H9 (cell line): ENCODE data around the gene CAVIN4. TPM values are rescaled to one million over a fixed set of nuclear protein-coding genes. Genes with fewer than 3 reads are reported as not detected.

Experiments
- DNase-seq: peaks from one replicate; pipeline ENCODE4 v3.0.0-alpha.2; 2017
- H2AFZ ChIP-seq: one replicate; pipeline ENCODE4 v1.6.1; 2013; ENCODE audit warnings: mild to moderate bottlenecking, low read length, control low read depth, moderate library complexity
- H2AK5ac ChIP-seq: 2 replicates; pipeline ENCODE4 v1.6.1; 2013; ENCODE audit warnings: low read length, control low read depth, mixed read lengths; ENCODE audit not compliant: insufficient read length
- H2BK120ac ChIP-seq: one replicate; pipeline ENCODE4 v1.6.1; 2013; ENCODE audit warnings: low read depth, mild to moderate bottlenecking, low read length, control low read depth, inconsistent platforms; ENCODE audit not compliant: poor library complexity, severe bottlenecking
- H2BK12ac ChIP-seq: 2 replicates; pipeline ENCODE4 v1.6.1; 2013; ENCODE audit warnings: low read length, control low read depth, mixed read lengths, low read depth; ENCODE audit not compliant: insufficient read length
- H2BK15ac ChIP-seq: 2 replicates; pipeline ENCODE4 v1.6.1; 2013; ENCODE audit warnings: low read depth, low read length, control low read depth
- H2BK20ac ChIP-seq: one replicate; pipeline ENCODE4 v1.6.1; 2013; ENCODE audit warnings: low read depth, mild to moderate bottlenecking, low read length, control low read depth, inconsistent platforms; ENCODE audit not compliant: poor library complexity, severe bottlenecking
- H2BK5ac ChIP-seq: 2 replicates; pipeline ENCODE4 v1.6.1; 2013; ENCODE audit warnings: low read length, control low read depth, mixed read lengths; ENCODE audit not compliant: insufficient read length
- H3K14ac ChIP-seq: 2 replicates; pipeline ENCODE4 v1.6.1; 2013; ENCODE audit warnings: low read length, control low read depth; ENCODE audit not compliant: insufficient read depth
- H3K18ac ChIP-seq: 2 replicates; pipeline ENCODE4 v1.6.1; 2013; ENCODE audit warnings: low read depth, mild to moderate bottlenecking, mixed read lengths, low read length, control low read depth; ENCODE audit not compliant: insufficient read length
- H3K23ac ChIP-seq: 2 replicates; pipeline ENCODE4 v1.6.1; 2013; ENCODE audit warnings: low read length, control low read depth, mixed read lengths, low read depth; ENCODE audit not compliant: insufficient read length
- H3K23me2 ChIP-seq: 2 replicates; pipeline ENCODE4 v1.6.1; 2013; ENCODE audit warnings: low read depth, mild to moderate bottlenecking, mixed read lengths, low read length, control low read depth; ENCODE audit not compliant: insufficient read length, poor library complexity, severe bottlenecking
- H3K27ac ChIP-seq: 2 replicates; pipeline ENCODE4 v1.5.1; 2013; ENCODE audit warnings: low read length, control low read depth, mixed read lengths, low read depth; ENCODE audit not compliant: insufficient read length
- H3K27me3 ChIP-seq: 2 replicates; pipeline ENCODE4 v1.6.1; 2013; ENCODE audit warnings: low read length, control low read depth, inconsistent platforms; ENCODE audit not compliant: insufficient read depth
- H3K4ac ChIP-seq: 2 replicates; pipeline ENCODE4 v1.6.1; 2013; ENCODE audit warnings: low read depth, mild to moderate bottlenecking, control low read depth, inconsistent platforms, low read length, moderate library complexity
- H3K4me1 ChIP-seq: 2 replicates; pipeline ENCODE4 v1.6.1; 2013; ENCODE audit warnings: low read length, control low read depth, inconsistent platforms; ENCODE audit not compliant: insufficient read depth
- H3K4me2 ChIP-seq: 2 replicates; pipeline ENCODE4 v1.6.1; 2013; ENCODE audit warnings: low read length, control low read depth, mixed read lengths; ENCODE audit not compliant: insufficient read length, insufficient read depth
- H3K56ac ChIP-seq: 2 replicates; pipeline ENCODE4 v1.6.1; 2013; ENCODE audit warnings: low read depth, mild to moderate bottlenecking, mixed read lengths, low read length, control low read depth; ENCODE audit not compliant: insufficient read length
- H3K79me1 ChIP-seq: 2 replicates; pipeline ENCODE4 v1.6.1; 2013; ENCODE audit warnings: low read depth, mild to moderate bottlenecking, moderate library complexity, low read length, control low read depth, inconsistent platforms; ENCODE audit not compliant: insufficient read depth, poor library complexity, severe bottlenecking
- H3K79me2 ChIP-seq: 2 replicates; pipeline ENCODE4 v1.6.1; 2013; ENCODE audit warnings: low read length, control low read depth, inconsistent platforms; ENCODE audit not compliant: insufficient read depth
- H3K9ac ChIP-seq: 2 replicates; pipeline ENCODE4 v1.6.1; 2013; ENCODE audit warnings: low read length, control low read depth, mixed read lengths; ENCODE audit not compliant: insufficient read length; ENCODE audit errors: extremely low read depth
- H3K9me3 ChIP-seq: one replicate; pipeline ENCODE4 v1.6.1; 2013; ENCODE audit warnings: low read depth, low read length, inconsistent platforms; ENCODE audit not compliant: control insufficient read depth
- H3T11ph ChIP-seq: one replicate; pipeline ENCODE4 v1.6.1; 2013; ENCODE audit warnings: mild to moderate bottlenecking, low read length, control low read depth, inconsistent platforms
- H4K20me1 ChIP-seq: one replicate; pipeline ENCODE4 v1.6.1; 2013; ENCODE audit not compliant: control insufficient read depth, insufficient read length, insufficient read depth
- H4K5ac ChIP-seq: 2 replicates; pipeline ENCODE4 v1.6.1; 2013; ENCODE audit warnings: low read depth, mild to moderate bottlenecking, mixed read lengths, low read length, control low read depth; ENCODE audit not compliant: insufficient read length
- H4K8ac ChIP-seq: replicated peaks from 2 replicates; pipeline ENCODE4 v1.6.1; 2013; ENCODE audit warnings: low read length, control low read depth, mixed read lengths, low read depth; ENCODE audit not compliant: insufficient read length
- H4K91ac ChIP-seq: 2 replicates; pipeline ENCODE4 v1.6.1; 2013; ENCODE audit warnings: low read depth, mild to moderate bottlenecking, moderate library complexity, mixed read lengths, low read length, control low read depth; ENCODE audit not compliant: insufficient read length
- H3K27ac Mint-ChIP-seq, 3 experiments: 2 replicates in 2 of 3; 3 replicates in 1 of 3; pipeline ENCODE4 v1.8.0; 2020 to 2021; ENCODE audit warnings: mixed read lengths in 3 of 3, mild to moderate bottlenecking in 1 of 3, moderate library complexity in 1 of 3
- H3K27me3 Mint-ChIP-seq: 2 replicates; pipeline ENCODE4 v1.8.0; 2021; ENCODE audit warnings: low read depth, mild to moderate bottlenecking, moderate library complexity, mixed read lengths
- H3K36me3 Mint-ChIP-seq, 3 experiments: 2 replicates in 2 of 3; 3 replicates in 1 of 3; pipeline ENCODE4 v1.8.0; 2020 to 2021; ENCODE audit warnings: low read depth in 3 of 3, mixed read lengths in 3 of 3; ENCODE audit not compliant: insufficient read depth in 1 of 3
- H3K4me1 Mint-ChIP-seq, 2 experiments: 2 replicates each; pipeline ENCODE4 v1.8.0; 2020; ENCODE audit warnings: mixed read lengths in 2 of 2
- H3K4me3 Mint-ChIP-seq, 2 experiments: 2 replicates in 1 of 2; 3 replicates in 1 of 2; pipeline ENCODE4 v1.8.0; 2020 to 2021; ENCODE audit warnings: mild to moderate bottlenecking in 2 of 2, mixed read lengths in 2 of 2, moderate library complexity in 1 of 2
- H3K9me3 Mint-ChIP-seq, 2 experiments: 2 replicates in 1 of 2; 3 replicates in 1 of 2; pipeline ENCODE4 v1.8.0; 2020; ENCODE audit warnings: mild to moderate bottlenecking in 2 of 2, mixed read lengths in 2 of 2, moderate library complexity in 1 of 2
- WGBS: extraction: QIAGEN DNeasy Blood & Tissue Kit; methylation state at CpG from one replicate; pipeline ENCODE4 v1.1.7; 2013; ENCODE audit warnings: missing lambda C conversion rate, low lambda C conversion rate, mixed read lengths; ENCODE audit not compliant: insufficient read length; ENCODE audit errors: extremely low coverage; 5-methylcytosine and 5-hydroxymethylcytosine counted together
- total RNA-seq: library from RNA; stranded (reverse); gene quantifications from 2 replicates; pipeline ENCODE4 v1.2.1, GENCODE V29; 2021
- TF ChIP-seq, protein P1 (sequence below): fragments of 200-600 bp; sonication (generic); conservative IDR thresholded peaks from 3 replicates; pipeline ENCODE4 v1.8.0; 2021; ENCODE audit warnings: antibody characterized with exemption, mild to moderate bottlenecking

Gene CAVIN4
- total RNA-seq, 1 experiment from 2014 or later = 7.3 TPM

- H3K23ac ChIP-seq = no peak overlapping the region
- no peak overlapping the region for H2BK120ac ChIP-seq
- Mint-ChIP-seq H3K27ac (no peak overlapping the region), H3K9me3 (no peaks in the 10 kb centered on the region), H3K4me3 (no peak overlapping the region), H3K4me1 (no peaks in the 10 kb centered on the region), H3K36me3 (peaks cover 7 to 60% (median 53%) of the 10 kb centered on the region in 3 experiments; a peak in 6 of 7 replicates), H3K27me3 (no peaks in the 10 kb centered on the region)
- H3K56ac ChIP-seq = no peak overlapping the region
- no peaks in the 10 kb centered on the region for H3K79me1 ChIP-seq
- H3K79me2 ChIP-seq = no peaks in the 10 kb centered on the region
- no peaks in the 10 kb centered on the region for H3K23me2 ChIP-seq
- H4K5ac ChIP-seq = no peak overlapping the region
- no peak overlapping the region for H3K9ac ChIP-seq
- DNase-seq = no peak
- H3T11ph ChIP-seq = no peak overlapping the region
- H4K8ac ChIP-seq = no peak overlapping the region
- no peak overlapping the region for H3K4ac ChIP-seq
- H2BK5ac ChIP-seq = no peak overlapping the region
- no peak overlapping the region for H2BK15ac ChIP-seq
- H3K14ac ChIP-seq = no peak overlapping the region
- H3K27me3 ChIP-seq = no peaks in the 10 kb centered on the region
- no peaks in the 10 kb centered on the region for H3K9me3 ChIP-seq
- TF ChIP-seq, protein P1, sequence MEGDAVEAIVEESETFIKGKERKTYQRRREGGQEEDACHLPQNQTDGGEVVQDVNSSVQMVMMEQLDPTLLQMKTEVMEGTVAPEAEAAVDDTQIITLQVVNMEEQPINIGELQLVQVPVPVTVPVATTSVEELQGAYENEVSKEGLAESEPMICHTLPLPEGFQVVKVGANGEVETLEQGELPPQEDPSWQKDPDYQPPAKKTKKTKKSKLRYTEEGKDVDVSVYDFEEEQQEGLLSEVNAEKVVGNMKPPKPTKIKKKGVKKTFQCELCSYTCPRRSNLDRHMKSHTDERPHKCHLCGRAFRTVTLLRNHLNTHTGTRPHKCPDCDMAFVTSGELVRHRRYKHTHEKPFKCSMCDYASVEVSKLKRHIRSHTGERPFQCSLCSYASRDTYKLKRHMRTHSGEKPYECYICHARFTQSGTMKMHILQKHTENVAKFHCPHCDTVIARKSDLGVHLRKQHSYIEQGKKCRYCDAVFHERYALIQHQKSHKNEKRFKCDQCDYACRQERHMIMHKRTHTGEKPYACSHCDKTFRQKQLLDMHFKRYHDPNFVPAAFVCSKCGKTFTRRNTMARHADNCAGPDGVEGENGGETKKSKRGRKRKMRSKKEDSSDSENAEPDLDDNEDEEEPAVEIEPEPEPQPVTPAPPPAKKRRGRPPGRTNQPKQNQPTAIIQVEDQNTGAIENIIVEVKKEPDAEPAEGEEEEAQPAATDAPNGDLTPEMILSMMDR = no peak
- H2AFZ ChIP-seq = no peak overlapping the region
- H2AK5ac ChIP-seq = no peak overlapping the region
- no peak overlapping the region for H3K18ac ChIP-seq
- no peaks in the 10 kb centered on the region for H4K20me1 ChIP-seq
- no peaks in the 10 kb centered on the region for H3K4me1 ChIP-seq
- H3K4me2 ChIP-seq = no peak overlapping the region
- H2BK12ac ChIP-seq = no peak overlapping the region
- H4K91ac ChIP-seq = no peak overlapping the region
- H3K27ac ChIP-seq = no peak overlapping the region
- H2BK20ac ChIP-seq = no peak overlapping the region
- WGBS = no CpG with 5 or more reads among the region's 3 CpGs
Measured at GRCh38 chr9:100573655-100574260, 4.1 kb upstream of the CAVIN4 start.
